Sigmoid colon (tissue), 7 donors: ENCODE results near the gene PRKG2. TPM values are rescaled to one million over a fixed set of nuclear protein-coding genes. Genes with fewer than 3 reads are reported as not detected.
A peak's percentile ranks its signal among the peaks of the same experiment; 100 is the strongest.

Experiments used
- DNase-seq: peaks from one replicate; pipeline ENCODE4 v3.0.0-alpha.2; 2019
- H3K27ac ChIP-seq, 4 donors: fragments of 200-600 bp; sonication (generic); one replicate each; pipeline ENCODE4 v1.5.1; 2016 to 2019; ENCODE audit warnings: mild to moderate bottlenecking in 1 of 4
- H3K27me3 ChIP-seq, 3 donors: fragments of 200-600 bp; sonication (generic); one replicate each; pipeline ENCODE4 v1.5.1; 2019; ENCODE audit warnings: mild to moderate bottlenecking in 1 of 3
- H3K36me3 ChIP-seq, 4 donors: fragments of 200-600 bp; sonication (generic); one replicate each; pipeline ENCODE4 v1.5.1; 2016 to 2019
- H3K4me1 ChIP-seq, 4 donors: fragments of 200-600 bp; sonication (generic); one replicate each; pipeline ENCODE4 v1.5.1; 2017 to 2019
- H3K4me3 ChIP-seq, 4 donors: fragments of 200-600 bp; sonication (generic); one replicate each; pipeline ENCODE4 v1.5.1; 2017 to 2019; ENCODE audit warnings: mild to moderate bottlenecking in 2 of 4, moderate library complexity in 1 of 4
- H3K9me3 ChIP-seq, 4 donors: fragments of 200-600 bp in 3 of 4; sonication (generic) in 3 of 4; one replicate each; pipeline versions ENCODE4 v1.5.1 to v1.6.1; 2013 to 2019
- EP300 ChIP-seq, 4 donors: sonication (generic); formaldehyde crosslinking; IDR thresholded peaks; one replicate each; pipeline ENCODE4 v1.6.1; 2017; ENCODE audit warnings: antibody characterized with exemption in 4 of 4
- POLR2A ChIP-seq, 2 donors: fragments of 450-650 bp; IDR thresholded peaks; one replicate each; pipeline ENCODE4 v1.6.1; 2016; ENCODE audit warnings: antibody characterized with exemption in 2 of 2, mild to moderate bottlenecking in 2 of 2, moderate library complexity in 2 of 2
- POLR2AphosphoS5 ChIP-seq, 4 donors: sonication (generic); formaldehyde crosslinking; IDR thresholded peaks; one replicate each; pipeline ENCODE4 v1.6.1; 2017; ENCODE audit warnings: antibody characterized with exemption in 4 of 4
- WGBS, 2 donors: extraction: QIAGEN DNeasy Blood & Tissue Kit; methylation state at CpG; one replicate each; pipeline ENCODE4 v1.1.7; 2013; 5-methylcytosine and 5-hydroxymethylcytosine counted together
- intact Hi-C: fragments of 100-400 bp; cut with DNase I; formaldehyde crosslinking; loops from one replicate; pipeline ENCODE4 v1.15.1; 2023
- polyA plus RNA-seq, 3 donors: library from polyadenylated mRNA; stranded (reverse); fragments of 200-250 nt; gene quantifications; one replicate each; pipeline ENCODE4 v1.2.3, GENCODE V29; 2013
- total RNA-seq, 4 donors: library from RNA; depleted of rRNA; stranded (reverse); fragments of >200 nt; gene quantifications; one replicate each; pipeline ENCODE4 v1.1.0, GENCODE V29; 2016
- TF ChIP-seq, protein P1 (sequence below), 4 experiments: fragments of 450-650 bp in 3 of 4; fragments of 200-600 bp in 1 of 4; IDR thresholded peaks; one replicate each; pipeline ENCODE4 v1.5.1; 2016 to 2019; ENCODE audit warnings: antibody characterized with exemption in 4 of 4, mild to moderate bottlenecking in 3 of 4, moderate library complexity in 2 of 4
- donor health status: healthy with polysubstance abuse.
- donor health status: Bipolar disorder and iron deficiency.
- donor health status: healthy.

Gene PRKG2
- total and polyA plus RNA-seq, 7 donors = 1.2 to 19.9 (median 2.6) TPM

DNA sequence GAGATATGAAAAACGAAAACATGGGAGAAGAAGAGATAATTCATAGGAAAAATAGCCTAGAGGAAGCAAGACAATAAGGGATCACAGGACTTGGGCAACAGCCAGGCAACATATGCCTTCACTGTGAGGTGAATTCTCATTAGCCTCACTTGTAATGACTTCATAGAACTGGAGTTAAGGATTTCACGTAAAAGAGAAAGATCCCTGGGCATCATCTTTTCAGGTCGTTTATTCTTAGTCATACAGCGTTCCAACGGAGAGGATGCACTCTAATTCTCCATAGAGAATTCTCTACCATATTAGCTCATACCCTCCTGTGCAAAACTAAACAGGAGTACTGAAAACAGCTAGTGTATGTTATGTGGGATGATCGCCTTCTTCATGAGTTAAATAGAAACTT is 1.4 kb downstream of the PRKG2 start:
- no peak overlapping the region for H3K4me3 ChIP-seq
- intact Hi-C loops = no loop called here
- 65 to 71% methylated on average over 6 of the region's 6 CpGs for WGBS, 2 donors
- H3K27me3 ChIP-seq = peaks cover 0 to 16% (median 8%) of the 10 kb centered on the region in 3 donors
- peak overlapping the region in 1 of 4 donors; percentile 89 for H3K27ac ChIP-seq
- peaks cover 0 to 18% (median 15%) of the 10 kb centered on the region in 4 donors for H3K4me1 ChIP-seq
- no peaks in the 10 kb centered on the region for H3K9me3 ChIP-seq
- H3K36me3 ChIP-seq = no peaks in the 10 kb centered on the region
- TF ChIP-seq, protein P1, sequence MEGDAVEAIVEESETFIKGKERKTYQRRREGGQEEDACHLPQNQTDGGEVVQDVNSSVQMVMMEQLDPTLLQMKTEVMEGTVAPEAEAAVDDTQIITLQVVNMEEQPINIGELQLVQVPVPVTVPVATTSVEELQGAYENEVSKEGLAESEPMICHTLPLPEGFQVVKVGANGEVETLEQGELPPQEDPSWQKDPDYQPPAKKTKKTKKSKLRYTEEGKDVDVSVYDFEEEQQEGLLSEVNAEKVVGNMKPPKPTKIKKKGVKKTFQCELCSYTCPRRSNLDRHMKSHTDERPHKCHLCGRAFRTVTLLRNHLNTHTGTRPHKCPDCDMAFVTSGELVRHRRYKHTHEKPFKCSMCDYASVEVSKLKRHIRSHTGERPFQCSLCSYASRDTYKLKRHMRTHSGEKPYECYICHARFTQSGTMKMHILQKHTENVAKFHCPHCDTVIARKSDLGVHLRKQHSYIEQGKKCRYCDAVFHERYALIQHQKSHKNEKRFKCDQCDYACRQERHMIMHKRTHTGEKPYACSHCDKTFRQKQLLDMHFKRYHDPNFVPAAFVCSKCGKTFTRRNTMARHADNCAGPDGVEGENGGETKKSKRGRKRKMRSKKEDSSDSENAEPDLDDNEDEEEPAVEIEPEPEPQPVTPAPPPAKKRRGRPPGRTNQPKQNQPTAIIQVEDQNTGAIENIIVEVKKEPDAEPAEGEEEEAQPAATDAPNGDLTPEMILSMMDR (IDR thresholded peaks at IDR 0.05) = no peak
- no peak for TF ChIP-seq POLR2AphosphoS5 (IDR thresholded peaks at IDR 0.05)
- no peak for TF ChIP-seq POLR2A (IDR thresholded peaks at IDR 0.05)
- TF ChIP-seq EP300 (IDR thresholded peaks at IDR 0.05) = no peak
- no peak for DNase-seq

DNA sequence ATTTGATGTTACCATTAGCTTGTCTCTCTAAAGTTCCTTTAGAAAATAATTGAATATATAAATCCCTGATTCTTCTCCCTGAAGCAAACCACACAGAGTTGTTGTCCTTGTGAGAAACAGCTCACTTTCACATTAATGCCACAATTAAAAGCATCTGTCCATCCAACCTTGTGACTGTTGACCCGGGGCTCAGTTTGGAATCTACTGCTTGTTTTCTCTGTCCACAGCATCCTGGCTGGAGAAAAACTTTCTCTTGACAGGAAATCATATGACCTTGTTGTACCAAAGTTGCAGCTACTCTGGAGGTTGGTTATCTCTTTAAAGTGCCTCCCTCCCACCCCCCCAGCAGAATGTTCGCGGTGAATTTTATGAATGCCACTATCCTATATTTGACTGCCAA is 3.1 kb downstream of the PRKG2 start:
- Histone ChIP-seq H3K27me3 (peaks cover 0 to 16% (median 8%) of the 10 kb centered on the region in 3 donors), H3K36me3 (no peaks in the 10 kb centered on the region), H3K9me3 (no peaks in the 10 kb centered on the region), H3K27ac (peak overlapping the region in 1 of 4 donors; percentile 89), H3K4me3 (no peak overlapping the region), H3K4me1 (peaks cover 0 to 18% (median 15%) of the 10 kb centered on the region in 4 donors)
- 45 to 80% methylated on average over 3 of the region's 3 CpGs for WGBS, 2 donors
- DNase-seq = no peak
- intact Hi-C loops = no loop called here
- TF ChIP-seq POLR2AphosphoS5 (IDR thresholded peaks at IDR 0.05) (no peak), POLR2A (IDR thresholded peaks at IDR 0.05) (no peak), EP300 (IDR thresholded peaks at IDR 0.05) (no peak)
- TF ChIP-seq, protein P1 (IDR thresholded peaks at IDR 0.05) = no peak

DNA sequence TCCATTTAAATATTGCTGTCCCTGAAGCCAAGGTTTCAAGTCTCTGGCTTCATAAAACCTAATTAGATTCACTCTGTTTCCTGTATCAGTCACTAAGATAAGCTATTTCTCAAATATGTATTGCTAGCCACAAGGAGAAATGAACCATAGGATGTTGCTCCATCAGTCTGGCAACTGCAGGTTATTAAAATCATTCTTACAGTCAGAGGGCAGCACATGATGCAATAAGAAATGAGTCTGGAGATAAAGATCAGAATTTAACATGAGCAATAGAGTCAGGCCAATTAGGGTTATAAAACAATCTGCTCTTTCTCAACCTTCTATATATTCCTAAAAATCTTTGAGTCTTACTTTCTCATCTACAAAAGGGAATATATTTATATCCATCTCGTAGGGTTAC is 7.2 kb downstream of the PRKG2 start:
- 16 to 50% methylated on average over 1 of the region's 1 CpG for WGBS, 2 donors
- no peak for DNase-seq
- no peaks in the 10 kb centered on the region for H3K4me1 ChIP-seq
- H3K9me3 ChIP-seq = no peaks in the 10 kb centered on the region
- intact Hi-C loops = no loop called here
- H3K36me3 ChIP-seq = no peaks in the 10 kb centered on the region
- no peak overlapping the region for H3K4me3 ChIP-seq
- no peak for TF ChIP-seq EP300 (IDR thresholded peaks at IDR 0.05)
- no peak overlapping the region for H3K27ac ChIP-seq
- no peaks in the 10 kb centered on the region for H3K27me3 ChIP-seq

DNA sequence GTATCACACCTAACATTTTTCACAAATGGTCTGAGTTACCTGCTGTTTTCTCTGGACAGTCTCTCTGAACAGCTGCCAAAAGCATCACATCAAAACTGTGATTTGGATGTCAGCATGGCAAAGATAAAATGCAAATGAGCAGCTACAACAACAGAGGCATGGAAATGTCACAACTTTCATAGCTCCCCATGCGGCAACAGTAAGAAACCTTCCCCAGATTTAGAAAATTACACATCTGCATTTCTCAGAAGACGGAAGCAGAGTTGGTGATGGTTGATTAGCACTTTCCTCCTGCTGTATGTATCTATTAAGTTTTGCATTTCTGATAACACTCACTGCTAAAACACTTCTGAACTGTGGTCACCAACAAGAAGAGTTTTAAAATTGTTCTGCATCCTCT is 9.7 kb downstream of the PRKG2 start:
- Histone ChIP-seq H3K36me3 (no peaks in the 10 kb centered on the region), H3K4me3 (no peak overlapping the region), H3K27ac (no peak overlapping the region), H3K27me3 (no peaks in the 10 kb centered on the region), H3K9me3 (no peaks in the 10 kb centered on the region), H3K4me1 (no peaks in the 10 kb centered on the region)
- TF ChIP-seq EP300 (IDR thresholded peaks at IDR 0.05) = no peak
- TF ChIP-seq POLR2A (IDR thresholded peaks at IDR 0.05) = no peak
- TF ChIP-seq, protein P1 (IDR thresholded peaks at IDR 0.05) = no peak
- no peak for TF ChIP-seq POLR2AphosphoS5 (IDR thresholded peaks at IDR 0.05)
- WGBS, 2 donors = 90% methylated on average over 2 of the region's 2 CpGs
- no peak for DNase-seq
- intact Hi-C loops = no loop called here

DNA sequence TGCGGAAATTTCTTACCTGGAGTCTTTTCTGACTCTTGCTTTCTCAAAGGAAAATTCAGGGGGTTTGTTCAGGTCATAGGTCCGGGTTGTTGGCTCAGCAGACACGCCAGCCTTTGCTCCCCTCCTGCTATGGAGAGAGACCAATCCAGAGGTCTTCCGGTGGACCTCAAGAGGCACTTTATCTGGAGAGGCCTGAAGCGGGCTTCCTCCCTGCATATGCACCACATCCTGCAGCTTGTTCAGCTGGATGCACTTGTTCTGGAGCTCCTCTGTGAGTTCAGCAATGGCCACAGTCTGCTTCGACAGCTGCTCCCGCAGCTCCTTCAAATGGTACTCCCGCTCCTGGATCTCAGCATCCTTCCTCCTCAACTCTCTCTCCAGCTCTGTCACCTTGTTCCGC is 10.5 kb downstream of the PRKG2 start:
- H3K27ac ChIP-seq = no peak overlapping the region
- 77 to 90% methylated on average over 9 of the region's 9 CpGs for WGBS, 2 donors
- no peak for DNase-seq
- H3K4me3 ChIP-seq = no peak overlapping the region
- no peaks in the 10 kb centered on the region for H3K27me3 ChIP-seq
- no peaks in the 10 kb centered on the region for H3K4me1 ChIP-seq
- intact Hi-C loops = no loop called here
- TF ChIP-seq POLR2A (IDR thresholded peaks at IDR 0.05) (no peak), EP300 (IDR thresholded peaks at IDR 0.05) (no peak)
- H3K9me3 ChIP-seq = no peaks in the 10 kb centered on the region
- H3K36me3 ChIP-seq = no peaks in the 10 kb centered on the region

DNA sequence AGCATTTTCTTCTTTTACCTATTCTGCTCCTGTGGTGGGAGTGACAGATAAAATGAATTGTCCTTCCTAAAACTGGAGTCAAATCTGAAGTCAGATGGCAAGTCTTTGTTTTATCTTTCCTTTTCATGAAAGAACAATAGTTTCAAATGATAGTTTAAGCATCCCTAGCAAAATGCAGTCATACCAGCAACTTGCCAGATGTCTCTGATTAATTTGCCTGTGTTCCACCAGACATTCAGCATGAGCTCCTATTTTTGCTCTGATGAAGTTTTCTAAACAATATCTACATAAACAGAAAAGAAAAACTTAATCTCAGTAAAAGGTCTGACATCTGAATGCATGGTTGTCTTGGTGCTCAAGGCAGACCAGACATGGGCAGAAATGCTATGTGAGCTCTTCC is 15.2 kb downstream of the PRKG2 start:
- DNase-seq = no peak
- peaks cover 0 to 31% (median 19%) of the 10 kb centered on the region in 4 donors for H3K4me1 ChIP-seq
- intact Hi-C loops = no loop called here
- TF ChIP-seq EP300 (IDR thresholded peaks at IDR 0.05) (no peak), POLR2AphosphoS5 (IDR thresholded peaks at IDR 0.05) (no peak), POLR2A (IDR thresholded peaks at IDR 0.05) (no peak)
- TF ChIP-seq, protein P1 (IDR thresholded peaks at IDR 0.05) = no peak
- H3K9me3 ChIP-seq = no peaks in the 10 kb centered on the region
- H3K27me3 ChIP-seq = no peaks in the 10 kb centered on the region
- no peak overlapping the region for H3K4me3 ChIP-seq
- H3K36me3 ChIP-seq = no peaks in the 10 kb centered on the region
- H3K27ac ChIP-seq = peak overlapping the region in 1 of 4 donors; percentile 28
